ENCODE measurements around the gene GEMIN7.

GEMIN7 gene

DNA sequence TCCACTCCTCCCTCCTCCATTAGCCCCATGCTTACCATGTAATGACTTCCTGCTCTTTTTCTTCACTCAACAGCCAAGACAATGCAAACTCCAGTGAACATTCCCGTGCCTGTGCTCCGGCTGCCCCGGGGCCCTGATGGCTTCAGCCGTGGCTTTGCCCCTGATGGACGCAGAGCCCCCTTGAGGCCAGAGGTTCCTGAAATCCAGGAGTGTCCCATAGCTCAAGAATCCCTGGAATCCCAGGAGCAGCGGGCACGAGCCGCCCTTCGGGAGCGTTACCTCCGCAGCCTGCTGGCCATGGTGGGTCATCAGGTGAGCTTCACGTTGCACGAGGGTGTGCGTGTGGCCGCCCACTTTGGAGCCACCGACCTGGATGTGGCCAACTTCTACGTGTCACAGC is 11.0 kb downstream of the GEMIN7 start:
- DNase-seq (ENCODE audit: low read depth): no peak

DNA sequence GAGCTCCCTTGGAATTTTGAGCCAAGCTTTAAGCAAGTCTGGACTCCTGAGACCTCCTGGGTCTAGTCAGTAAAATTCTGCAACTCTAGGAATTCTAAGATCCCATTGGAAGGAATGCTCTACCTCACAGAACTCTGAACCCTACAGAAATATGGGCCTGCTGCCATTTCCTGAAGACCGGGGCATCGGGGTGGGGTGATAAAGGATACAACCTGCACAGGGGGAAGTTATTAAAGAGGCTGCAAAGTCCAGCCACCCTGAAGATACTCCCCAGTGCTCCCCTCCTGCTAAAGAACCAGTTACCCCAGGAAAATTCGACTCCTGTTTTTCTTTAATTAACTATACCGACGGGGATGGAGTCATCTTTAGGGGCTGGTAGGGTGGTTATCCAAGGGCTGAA is 11.5 kb downstream of the GEMIN7 start:
- DNase-seq (ENCODE audit: low read depth): no peak

DNA sequence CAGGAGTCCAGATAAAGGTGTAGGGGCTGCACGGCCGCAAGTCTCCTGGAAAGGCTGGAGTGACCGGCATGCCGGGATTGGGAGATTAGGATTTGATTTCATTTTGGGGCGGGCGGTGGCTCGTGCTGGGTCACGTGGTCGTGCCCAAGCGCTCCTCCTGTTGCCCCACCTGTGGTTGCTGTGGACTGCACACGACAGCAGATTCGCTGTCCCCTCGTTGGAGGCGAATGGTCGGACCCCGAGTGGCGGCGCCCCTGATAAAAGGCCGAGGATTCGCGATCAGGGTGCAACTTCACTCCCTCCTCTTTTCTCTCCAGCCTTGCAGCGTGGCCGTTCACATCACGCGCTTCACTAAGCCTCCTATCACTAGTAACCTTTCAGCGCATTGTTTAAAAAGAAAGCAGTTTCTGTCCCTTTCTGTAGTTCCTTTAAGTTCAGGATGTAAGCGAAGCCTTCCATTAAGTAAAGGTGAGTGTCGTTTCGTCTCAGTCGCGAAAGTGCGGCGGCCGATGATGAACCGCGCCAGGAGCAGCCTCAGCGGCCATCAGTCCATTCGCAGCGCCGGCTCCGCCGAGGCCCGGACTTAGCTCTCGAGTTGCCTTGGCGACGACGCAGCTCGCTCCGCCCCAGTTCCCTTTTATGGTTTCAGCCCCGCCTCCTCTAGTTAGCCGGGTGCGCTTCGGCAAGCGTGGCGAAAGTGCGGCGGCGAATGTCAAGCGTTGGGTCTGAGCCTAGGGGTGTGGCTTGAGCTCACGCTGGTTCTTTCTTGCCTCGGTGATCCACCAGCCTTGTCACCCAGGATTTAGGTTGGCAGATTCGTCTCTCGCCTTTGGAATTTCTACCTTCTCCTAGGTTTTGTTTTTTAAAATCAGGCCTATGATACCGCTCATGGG is 12.2 kb downstream of the GEMIN7 start:
- DNase-seq (ENCODE audit: low read depth): peak; percentile 95

DNA sequence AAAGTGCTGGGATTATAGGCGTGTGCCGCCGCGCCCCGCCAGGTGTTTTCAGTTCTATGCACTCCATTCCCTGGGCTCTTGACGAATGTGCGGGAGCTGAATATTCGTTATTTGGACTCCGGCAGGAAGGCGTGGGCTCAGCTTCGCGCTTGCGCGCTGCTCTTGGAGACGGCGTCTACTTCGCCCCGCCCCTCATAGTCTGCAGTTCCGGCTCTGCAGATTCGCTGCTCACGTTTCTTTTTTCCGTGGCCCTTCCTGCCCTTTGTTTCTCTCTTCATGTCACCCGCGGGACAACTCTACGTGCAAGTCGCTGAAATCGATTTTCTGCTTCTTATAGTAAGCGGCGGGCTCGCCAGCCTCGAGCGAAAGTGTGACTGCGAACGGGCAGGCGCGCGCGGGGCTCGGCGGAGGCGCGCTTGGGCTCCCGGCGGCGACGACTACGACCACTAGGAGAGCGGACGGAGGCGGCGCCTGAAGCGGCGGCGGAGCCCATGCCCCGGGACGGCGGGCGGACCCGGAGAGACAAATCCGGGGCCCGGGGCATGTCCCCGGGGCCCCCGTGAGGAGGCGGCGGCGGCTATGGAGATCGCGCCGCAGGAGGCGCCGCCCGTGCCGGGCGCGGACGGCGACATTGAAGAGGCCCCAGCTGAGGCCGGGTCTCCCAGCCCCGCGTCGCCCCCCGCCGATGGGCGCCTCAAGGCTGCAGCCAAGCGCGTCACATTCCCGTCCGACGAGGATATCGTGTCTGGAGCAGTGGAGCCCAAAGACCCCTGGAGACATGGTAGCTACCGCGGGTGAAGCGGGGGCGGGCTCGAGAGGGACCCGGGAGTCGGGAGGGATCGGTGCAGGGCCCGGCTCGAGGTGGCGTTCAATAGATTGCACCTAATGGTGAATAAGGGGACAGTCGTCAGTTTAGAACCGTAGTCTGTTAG is 14.0 kb downstream of the GEMIN7 start, which contains the start of gene PPP1R37:
Gene PPP1R37 (plus strand): TSS at position 433 of the 932 bp plus-strand sequence. CDS start 147 bp downstream, at position 580.
- DNase-seq (ENCODE audit: low read depth): peak; percentile 89

DNA sequence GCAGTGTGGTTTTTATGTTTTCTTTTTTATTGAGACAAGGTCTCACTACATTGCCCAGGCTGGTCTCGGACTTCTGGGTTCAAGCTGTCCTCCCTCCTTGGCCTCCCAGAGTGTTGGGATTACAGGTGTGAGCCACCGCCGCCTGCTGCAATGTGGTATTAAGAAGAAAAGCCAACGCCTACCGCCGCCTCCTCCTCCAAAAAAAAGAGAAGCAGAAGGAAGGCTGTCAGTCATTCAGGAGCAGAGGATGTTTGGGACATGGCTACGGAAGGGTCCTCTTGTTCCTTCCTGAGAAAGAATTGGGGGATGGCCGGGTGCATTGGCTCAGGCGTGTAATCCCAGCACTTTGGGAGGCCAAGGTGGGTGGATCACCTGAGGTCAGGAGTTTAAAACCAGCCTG is 15.1 kb downstream of the GEMIN7 start:
- no peak for DNase-seq (ENCODE audit: low read depth)

DNA sequence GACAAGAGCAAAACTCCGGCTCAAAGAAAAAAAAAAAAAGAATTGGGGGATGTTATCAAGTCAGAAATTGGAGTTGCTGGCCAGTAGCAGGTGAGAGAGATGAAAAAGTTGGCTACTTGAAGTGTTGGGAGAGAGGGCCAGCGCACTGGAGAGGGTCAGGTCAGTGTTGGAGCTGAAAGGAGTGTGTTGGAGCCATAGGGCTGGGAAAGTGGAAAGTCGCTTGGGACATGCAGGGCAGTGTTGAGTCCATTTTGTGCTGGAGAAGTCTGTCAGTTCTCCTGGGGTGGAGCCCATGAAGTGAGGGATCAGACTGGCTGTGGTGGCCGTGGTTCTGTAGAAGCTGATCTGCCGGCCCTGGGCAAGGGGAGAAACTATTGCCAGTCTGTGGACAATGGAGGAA is 15.6 kb downstream of the GEMIN7 start:
- no peak for DNase-seq (ENCODE audit: low read depth)

DNA sequence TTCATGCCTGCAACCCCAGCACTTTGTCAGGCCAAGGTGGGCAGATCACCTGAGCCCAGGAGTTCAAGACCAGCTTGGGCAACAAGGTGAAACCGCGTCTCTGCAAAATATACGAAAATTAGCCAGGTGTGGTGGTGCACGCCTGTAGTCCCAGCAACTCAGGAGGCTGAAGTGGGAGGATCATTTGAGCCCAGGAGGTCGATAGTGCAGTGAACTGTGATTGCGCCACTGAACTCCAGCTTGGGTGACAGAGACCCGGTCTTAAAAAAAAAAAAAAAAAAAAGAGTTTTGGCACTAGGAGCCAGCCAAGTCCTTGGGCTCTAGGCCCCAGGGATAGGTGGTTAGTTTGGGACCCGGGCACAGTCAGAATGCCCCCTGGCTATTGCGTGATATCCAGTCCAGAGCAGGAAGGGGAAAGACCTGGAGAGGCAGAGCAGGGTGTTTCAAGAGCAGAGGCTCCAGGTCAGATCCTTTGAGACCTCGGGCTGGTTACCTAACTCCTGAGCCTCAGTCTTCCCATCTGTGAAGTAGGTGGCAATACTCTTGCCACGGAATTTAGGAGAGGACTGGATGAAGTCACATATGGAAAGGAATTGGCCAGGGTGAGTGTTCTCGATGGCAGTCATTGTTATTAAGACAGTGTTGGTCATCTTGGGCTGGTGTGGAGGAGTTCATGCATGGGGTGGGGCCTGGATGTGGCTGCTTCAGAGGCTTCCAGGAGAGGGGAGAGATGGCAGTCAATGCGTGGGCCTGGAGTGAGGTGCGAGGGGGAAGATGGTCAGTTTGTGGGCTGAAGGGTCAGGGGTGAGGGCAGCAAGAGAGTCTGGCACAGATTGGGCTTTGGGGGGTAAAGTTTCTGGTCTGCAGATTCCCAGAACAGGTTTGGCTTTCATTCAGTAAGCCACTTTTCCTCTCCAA is 16.7 kb downstream of the GEMIN7 start:
- DNase-seq (ENCODE audit: low read depth): no peak

DNA sequence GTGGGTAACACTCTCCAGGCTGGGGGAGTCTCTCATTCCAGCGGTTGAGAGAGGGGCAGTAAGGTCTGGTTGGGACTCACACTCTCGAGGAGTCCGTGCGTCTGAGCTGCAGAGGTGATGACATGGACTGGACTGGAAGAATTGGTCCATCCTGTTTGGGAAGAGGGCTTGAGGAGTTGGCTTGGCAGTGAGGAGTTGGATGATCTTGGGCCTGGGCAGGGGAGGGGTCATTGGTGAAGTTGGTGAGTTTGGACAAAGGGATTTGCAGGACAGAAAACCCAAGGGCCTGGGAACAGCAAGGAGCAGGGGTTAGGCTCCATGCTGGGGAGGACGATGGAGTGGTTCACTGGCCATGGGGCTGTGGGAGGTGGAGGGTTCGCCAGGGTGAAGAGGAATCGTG is 17.6 kb downstream of the GEMIN7 start:
- DNase-seq (ENCODE audit: low read depth): no peak

DNA sequence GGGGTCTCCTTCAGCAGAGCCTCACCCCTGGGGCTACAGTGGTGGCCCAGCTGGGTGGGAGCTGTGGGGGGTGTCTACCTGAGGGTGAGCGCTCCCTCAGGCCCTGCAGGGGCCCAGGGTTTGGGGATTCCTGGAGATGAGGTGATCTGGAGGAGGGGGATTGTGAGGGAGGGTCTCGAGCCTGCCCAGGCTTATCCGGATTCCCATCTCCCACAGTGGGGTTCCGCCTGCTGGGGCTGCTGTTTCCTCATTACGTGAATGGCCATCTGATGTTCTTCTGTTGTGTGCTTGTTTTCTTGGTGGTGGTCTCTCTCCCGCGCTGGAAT is 18.4 kb downstream of the GEMIN7 start:
- no peak for DNase-seq (ENCODE audit: low read depth)

DNA sequence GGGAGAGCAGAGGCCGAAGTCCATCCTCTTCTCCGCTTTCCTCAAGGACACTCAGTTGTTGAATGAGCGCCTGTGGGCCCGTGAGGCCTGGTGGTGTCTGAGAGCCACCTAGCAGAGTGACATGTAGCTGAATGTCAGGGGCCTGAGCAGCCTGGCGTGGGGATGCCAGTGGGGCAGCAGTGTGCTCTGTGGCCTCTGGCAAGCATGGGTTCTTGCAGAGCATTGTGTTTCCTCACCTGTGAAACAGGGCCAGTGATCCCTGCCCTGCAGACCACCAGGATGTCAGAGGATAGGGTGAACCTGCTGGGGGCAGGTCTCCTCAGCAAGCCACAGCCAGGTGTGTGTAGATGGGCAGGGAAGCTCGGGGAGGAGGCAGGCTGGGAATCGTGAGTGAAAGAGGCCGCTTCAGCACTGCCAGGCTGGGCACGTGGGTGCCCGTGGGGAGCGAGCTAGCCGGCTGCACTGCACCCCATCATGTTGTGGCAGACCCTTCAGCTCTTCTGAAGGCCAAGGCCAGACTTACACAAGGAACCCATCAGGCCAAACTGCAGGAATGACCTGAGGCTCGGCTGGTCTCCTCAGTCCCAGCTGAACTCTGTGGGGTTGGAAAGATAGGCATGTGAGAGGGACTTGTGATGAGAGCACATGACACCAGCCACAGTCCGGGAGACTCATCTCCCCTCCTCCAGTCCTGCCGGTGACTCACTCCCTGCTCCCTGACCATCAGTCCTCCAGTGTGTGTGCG is 18.9 kb downstream of the GEMIN7 start:
- no peak for DNase-seq (ENCODE audit: low read depth)

DNA sequence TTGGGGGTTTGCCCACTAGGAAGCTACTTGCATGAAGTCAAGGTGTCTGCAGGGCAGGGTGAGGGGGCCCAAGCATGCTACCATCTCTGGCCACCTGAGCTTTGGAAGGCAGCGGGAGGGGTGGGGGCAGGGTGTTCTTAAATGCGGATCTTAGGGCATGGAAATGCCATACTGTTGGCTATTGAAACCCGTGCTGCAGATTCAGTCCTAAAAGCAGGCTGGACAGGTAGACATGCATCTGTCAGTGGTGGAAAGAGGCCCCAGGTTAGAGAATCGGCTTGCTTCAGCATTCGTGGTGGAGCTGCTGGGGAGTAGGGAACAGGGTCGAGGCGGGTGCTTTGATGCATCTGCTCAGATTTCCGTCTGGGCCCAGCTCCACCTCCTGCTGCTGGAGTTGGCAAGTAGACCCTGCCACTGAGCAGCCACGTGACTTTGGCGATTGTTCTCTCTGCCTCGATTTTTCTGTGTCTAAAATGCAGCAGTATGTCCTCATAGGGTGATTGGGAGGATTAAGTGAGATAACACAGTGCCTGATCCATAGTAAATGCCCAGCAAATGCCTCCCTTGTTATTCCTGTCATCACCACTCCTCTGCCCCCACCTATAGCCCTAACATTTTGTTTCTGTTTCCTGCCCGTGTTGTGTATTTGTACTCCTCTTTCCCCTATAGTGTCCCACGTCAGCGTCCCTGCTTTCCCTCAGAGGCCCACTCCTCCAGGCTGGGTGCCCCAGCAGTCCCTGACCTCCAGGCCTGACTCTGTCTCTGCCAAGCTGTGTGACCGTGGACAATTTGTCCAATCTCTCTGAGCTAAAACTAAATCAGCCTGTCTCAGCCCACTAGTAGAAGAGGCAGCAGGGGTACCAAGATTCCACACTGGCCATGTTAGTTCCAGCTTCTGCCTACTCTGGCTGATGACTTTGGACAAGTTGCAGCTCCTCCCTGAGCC is 19.7 kb downstream of the GEMIN7 start:
- DNase-seq (ENCODE audit: low read depth): no peak

DNA sequence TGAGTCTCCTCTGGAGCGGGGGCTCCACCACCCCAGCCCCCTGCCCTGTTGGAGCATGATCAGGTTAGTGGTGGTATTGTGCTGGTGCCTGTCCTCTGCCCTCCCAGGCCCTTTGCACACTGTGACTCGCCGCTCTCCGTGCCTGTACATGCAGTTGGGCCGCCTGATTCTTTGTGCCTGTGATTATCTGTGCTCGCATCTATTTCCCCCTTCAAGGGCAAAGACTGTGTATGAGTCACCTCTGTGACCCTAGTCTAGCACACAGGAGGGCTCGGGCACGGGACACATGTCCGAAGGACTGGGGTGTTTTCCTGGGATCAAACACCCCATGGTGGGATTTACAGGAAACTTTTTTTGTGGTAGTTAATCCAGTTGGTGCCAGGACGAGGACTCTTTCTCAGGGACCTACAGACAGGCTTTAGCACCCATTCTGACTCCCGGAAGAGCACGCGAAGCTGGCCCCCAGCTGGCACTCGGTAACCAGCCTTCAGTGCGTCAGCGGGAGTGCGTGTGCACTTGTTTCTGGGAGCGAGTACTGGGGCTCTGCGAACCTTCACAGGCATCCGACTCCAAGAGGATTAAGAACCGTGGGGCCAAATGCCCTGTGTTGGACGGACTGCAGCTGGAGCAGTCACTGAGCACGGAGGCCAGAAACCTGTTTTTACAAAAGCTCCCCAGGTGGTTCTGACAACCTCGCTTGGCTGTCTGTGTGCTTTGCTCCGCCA is 20.6 kb downstream of the GEMIN7 start:
- no peak for DNase-seq (ENCODE audit: low read depth)

DNA sequence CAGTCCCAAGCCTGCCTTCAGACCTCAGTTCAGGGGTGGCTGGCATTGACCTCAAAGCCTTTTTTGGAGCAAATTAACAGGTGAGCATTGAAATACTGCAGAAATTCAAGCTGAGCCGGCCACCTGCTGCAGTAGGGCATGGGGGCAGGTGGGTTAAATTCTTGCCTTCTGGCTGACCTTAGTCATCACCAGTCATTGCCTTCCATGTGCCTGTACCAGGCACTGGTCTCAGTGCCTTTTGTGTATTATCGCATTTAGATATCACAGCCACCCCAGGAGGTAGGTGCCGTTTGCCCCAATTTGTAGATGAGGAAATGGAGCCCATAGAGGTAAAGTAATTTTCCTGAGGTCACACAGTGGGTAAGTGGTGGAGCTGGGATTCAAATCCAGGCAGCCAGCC is 21.1 kb downstream of the GEMIN7 start:
- DNase-seq (ENCODE audit: low read depth): no peak

DNA sequence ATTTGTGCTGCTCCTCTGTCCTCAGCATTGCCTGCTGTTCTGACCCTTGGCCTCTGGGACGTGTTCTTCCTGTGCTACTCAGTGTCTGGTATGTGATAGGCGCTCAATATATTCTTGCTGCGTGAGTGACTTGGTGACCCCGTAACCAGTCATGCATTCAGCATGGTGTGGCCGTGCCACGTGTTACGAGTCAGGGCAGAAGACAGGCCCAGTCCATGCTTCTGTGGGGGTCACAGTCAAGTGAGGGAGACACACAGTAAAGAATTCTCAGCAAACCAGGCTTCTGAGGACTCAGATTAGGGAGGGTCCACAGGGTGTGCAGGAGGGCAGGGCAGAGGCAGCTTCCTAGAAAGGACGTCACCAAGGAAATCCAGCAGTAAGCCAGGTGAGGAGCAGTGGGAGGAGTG is 21.8 kb downstream of the GEMIN7 start:
- DNase-seq (ENCODE audit: low read depth): no peak

DNA sequence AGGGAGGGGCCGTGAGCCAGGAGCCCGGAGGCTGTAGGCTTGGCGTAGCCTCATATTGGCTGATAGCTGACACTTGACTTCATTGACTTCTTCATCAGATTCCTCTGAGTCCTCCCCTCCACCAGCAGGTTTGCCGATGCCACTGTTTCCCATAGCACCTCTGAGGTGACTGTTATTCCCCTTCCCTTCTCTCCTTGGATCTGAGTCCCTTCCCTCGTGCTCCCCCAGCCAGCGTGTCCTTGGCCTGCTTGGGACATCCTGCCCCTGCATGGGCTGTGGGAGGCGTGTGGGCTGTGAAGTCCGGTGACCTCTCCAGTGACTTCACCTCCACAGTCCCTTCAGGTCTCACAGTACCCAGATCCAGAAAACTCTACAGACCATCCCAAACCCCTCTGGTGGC is 22.7 kb downstream of the GEMIN7 start:
- DNase-seq (ENCODE audit: low read depth): no peak

DNA sequence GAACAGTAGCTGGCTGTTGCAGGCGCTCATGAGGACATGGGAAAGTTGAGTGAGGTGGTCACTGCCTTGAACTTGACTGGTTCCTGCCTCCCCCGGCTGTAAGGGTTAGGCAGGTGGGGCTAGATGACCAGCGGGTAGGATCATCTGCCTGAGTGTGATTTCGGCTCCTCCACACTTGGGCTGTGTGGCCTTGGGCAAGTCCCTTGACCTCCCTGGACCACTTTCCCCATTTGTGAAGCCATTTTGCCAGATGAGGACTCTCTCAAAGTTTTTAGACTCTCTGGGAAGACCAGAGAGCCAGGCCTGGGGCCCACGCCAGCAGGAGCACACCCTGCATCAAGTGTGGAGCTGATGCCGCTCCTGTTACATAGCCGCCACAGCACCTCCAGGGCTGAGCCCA is 23.4 kb downstream of the GEMIN7 start:
- DNase-seq (ENCODE audit: low read depth): no peak

DNA sequence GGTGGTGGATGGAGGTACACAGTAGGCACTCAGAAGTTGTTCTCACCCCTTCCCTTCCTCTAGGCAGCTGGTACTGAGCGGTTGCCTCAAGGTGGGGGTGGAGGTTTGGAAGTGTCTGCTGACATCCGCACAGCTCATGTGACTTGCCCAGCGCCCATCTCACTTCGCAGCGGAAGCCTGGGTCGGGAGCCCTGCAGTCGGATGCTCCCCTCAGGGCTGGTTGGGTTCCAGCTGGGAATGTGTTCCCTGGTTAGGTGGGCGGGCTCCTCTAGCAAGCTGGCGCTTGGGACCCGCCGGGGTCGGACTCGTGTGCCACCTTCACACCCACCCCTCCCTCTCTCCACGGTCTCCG is 24.1 kb downstream of the GEMIN7 start:
- no peak for DNase-seq (ENCODE audit: low read depth)

DNA sequence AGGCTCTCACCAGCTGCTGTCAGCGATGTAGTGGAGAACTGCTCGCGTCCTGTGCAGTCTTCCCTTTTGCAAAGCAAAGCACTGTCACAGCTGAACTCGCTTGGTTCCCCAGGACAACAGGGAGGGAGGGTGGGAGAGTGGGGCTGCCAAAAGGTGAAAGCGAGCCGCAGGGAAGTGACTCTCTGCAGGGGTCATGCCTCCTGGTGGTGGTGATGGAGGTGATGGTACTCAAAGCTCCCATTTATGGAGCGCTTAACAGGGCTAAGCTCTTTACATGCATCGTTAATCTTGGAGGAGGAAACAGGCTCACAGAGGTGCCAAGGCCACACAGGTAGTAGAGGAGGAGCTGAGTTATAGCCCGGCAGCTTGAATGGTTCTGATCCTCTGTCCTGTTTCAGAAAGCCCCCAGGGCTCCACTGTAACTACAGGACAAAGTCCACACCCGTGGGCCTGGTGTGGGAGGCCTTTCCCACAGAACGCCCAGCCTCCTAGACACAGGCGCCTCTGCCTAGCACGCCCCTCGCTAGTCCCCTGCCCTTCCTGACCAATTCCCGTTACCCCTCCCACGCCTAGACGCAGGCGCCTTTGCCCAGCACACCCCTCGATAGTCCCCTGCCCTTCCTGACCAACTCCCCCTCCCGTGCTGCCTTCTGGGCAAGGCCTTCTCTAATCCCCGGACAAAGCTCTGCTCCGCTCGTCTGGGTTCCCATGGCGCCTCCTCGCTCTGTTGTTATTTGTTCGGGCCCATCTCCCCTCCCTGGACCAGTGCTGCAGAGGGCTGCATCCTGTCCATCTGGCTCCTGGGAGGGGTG is 24.7 kb downstream of the GEMIN7 start:
- DNase-seq (ENCODE audit: low read depth): no peak

Measured in activated T-cell treated with anti-CD3 and anti-CD28 coated beads for 48 hours (primary cell).